Measurements from ENCODE around the gene LRTM2.
"Not testable (repeated sequence)": the region's sequence is repeated elsewhere in the genome, so short reads cannot be mapped to it uniquely, and the experiment has no call there.

LRTM2 gene

GRCh38 chr12:1812650-1813302 is 7.6 kb upstream of the LRTM2 start:
- no peak for DNase-seq

- no peak for DNase-seq
Observed at GRCh38 chr12:1814266-1814665, 6.1 kb upstream of the LRTM2 start.

- DNase-seq = no peak
Observed at GRCh38 chr12:1815108-1815507, 5.3 kb upstream of the LRTM2 start.

GRCh38 chr12:1815814-1816729 is 4.3 kb upstream of the LRTM2 start:
- no peak for DNase-seq

- DNase-seq = no peak
Observed at GRCh38 chr12:1816730-1817348, 3.5 kb upstream of the LRTM2 start.

- not testable (repeated sequence) for DNase-seq
Observed at GRCh38 chr12:1817928-1818327, 2.4 kb upstream of the LRTM2 start.

- no peak for DNase-seq
Observed at GRCh38 chr12:1819050-1819449, 1.3 kb upstream of the LRTM2 start.

- DNase-seq = no peak
Observed at GRCh38 chr12:1819571-1819970, 794 bp upstream of the LRTM2 start.

- no peak for DNase-seq
Observed at GRCh38 chr12:1820896-1821291, 529 bp downstream of the LRTM2 start.

GRCh38 chr12:1821805-1822204 is 1.4 kb downstream of the LRTM2 start:
- DNase-seq = no peak

GRCh38 chr12:1822699-1823098 is 2.3 kb downstream of the LRTM2 start:
- DNase-seq = no peak

- DNase-seq = no peak
Observed at GRCh38 chr12:1823237-1823636, 2.9 kb downstream of the LRTM2 start.

- DNase-seq = no peak
Observed at GRCh38 chr12:1825382-1826102, 5.2 kb downstream of the LRTM2 start.

GRCh38 chr12:1826401-1826800 is 6.0 kb downstream of the LRTM2 start:
- DNase-seq = no peak

GRCh38 chr12:1826867-1827705 is 6.7 kb downstream of the LRTM2 start:
- DNase-seq = no peak

- DNase-seq = no peak
Observed at GRCh38 chr12:1827826-1828805, 7.8 kb downstream of the LRTM2 start.

- DNase-seq = no peak
Observed at GRCh38 chr12:1828856-1829255, 8.5 kb downstream of the LRTM2 start.

GRCh38 chr12:1829306-1829900 is 9.0 kb downstream of the LRTM2 start:
- DNase-seq = no peak

GRCh38 chr12:1830401-1830845 is 10.1 kb downstream of the LRTM2 start:
- DNase-seq = no peak
